D721Med (cell line): Measurements from ENCODE around the gene ARHGDIA.

Experiments used
- DNase-seq: peaks from one replicate; pipeline ENCODE4 v3.0.0; 2011; ENCODE audit warnings: low spot score; ENCODE audit not compliant: insufficient read length
- FAIRE-seq: peaks from 2 replicates; lab custom pipeline; 2011; peaks lifted over from hg19 to GRCh38; lab: Jason Lieb, UNC
- CTCF ChIP-seq: IDR thresholded peaks from 2 replicates; pipeline ENCODE4 v1.5.1; 2012; ENCODE audit warnings: mild to moderate bottlenecking, control low read depth; ENCODE audit not compliant: insufficient read depth; ENCODE audit errors: missing control alignments

Gene ARHGDIA

GRCh38 chr17:81901167-81902022 is 30.3 kb upstream of the ARHGDIA start:
- TF ChIP-seq CTCF: no peak
- DNase-seq (no peak), FAIRE-seq (no peak)

GRCh38 chr17:81900181-81900820 is 29.2 kb upstream of the ARHGDIA start:
- FAIRE-seq (no peak), DNase-seq (no peak)
- TF ChIP-seq CTCF: no peak

- FAIRE-seq (no peak), DNase-seq (no peak)
- no peak for TF ChIP-seq CTCF
These were observed 28.5 kb upstream of the ARHGDIA start for GRCh38 chr17:81899514-81900166.

- TF ChIP-seq CTCF: no peak
- no peak for FAIRE-seq
These were observed 27.7 kb upstream of the ARHGDIA start for GRCh38 chr17:81898885-81899284.

GRCh38 chr17:81898029-81898866 is 27.1 kb upstream of the ARHGDIA start:
- DNase-seq: no peak
- TF ChIP-seq CTCF: no peak
- FAIRE-seq: no peak

More at GRCh38 chr17:81898885-81899284, 27.7 kb upstream of the ARHGDIA start:
- no peak for DNase-seq

- DNase-seq (no peak), FAIRE-seq (no peak)
- TF ChIP-seq CTCF: no peak
These were observed 24.3 kb upstream of the ARHGDIA start for GRCh38 chr17:81895400-81895799.
